CD14-positive monocyte (primary cell): ENCODE results near the gene AGAP1. TPM values are rescaled to one million over a fixed set of nuclear protein-coding genes. Genes with fewer than 3 reads are reported as not detected.

Experiments used
- DNase-seq, 3 donors: peaks; one replicate each; pipeline ENCODE4 v3.0.0-alpha.2; 2011 to 2022
- H2AFZ ChIP-seq: 2 replicates; pipeline ENCODE4 v1.6.0; 2012; ENCODE audit warnings: mild to moderate bottlenecking, low read depth, low read length, inconsistent platforms; ENCODE audit not compliant: insufficient read depth, poor library complexity, severe bottlenecking
- H3K27ac ChIP-seq, 2 donors: 1 replicate in 1 of 2; 2 replicates in 1 of 2; pipeline ENCODE4 v1.5.1; 2012 to 2013; ENCODE audit warnings: low read length in 2 of 2, control low read depth in 1 of 2, inconsistent platforms in 1 of 2, low read depth in 1 of 2, mild to moderate bottlenecking in 1 of 2
- H3K27me3 ChIP-seq, 2 donors: one replicate each; pipeline versions ENCODE4 v1.6.0 to v1.6.1; 2011 to 2013; ENCODE audit warnings: low read length in 2 of 2; ENCODE audit not compliant: control insufficient read depth in 2 of 2, insufficient read depth in 2 of 2
- H3K36me3 ChIP-seq, 2 donors: replicated peaks in 1 of 2; 1 replicate in 1 of 2; 2 replicates in 1 of 2; pipeline versions ENCODE4 v1.5.1 to v1.6.1; 2012 to 2013; ENCODE audit warnings: low read length in 2 of 2, control low read depth in 1 of 2, inconsistent platforms in 1 of 2, mild to moderate bottlenecking in 1 of 2; ENCODE audit not compliant: insufficient read depth in 2 of 2, control insufficient read depth in 1 of 2
- H3K4me1 ChIP-seq, 2 donors: 1 replicate in 1 of 2; 2 replicates in 1 of 2; pipeline versions ENCODE4 v1.5.1 to v1.6.1; 2012 to 2013; ENCODE audit warnings: low read length in 2 of 2, control low read depth in 1 of 2, inconsistent platforms in 1 of 2, mild to moderate bottlenecking in 1 of 2, moderate library complexity in 1 of 2; ENCODE audit not compliant: insufficient read depth in 2 of 2, control insufficient read depth in 1 of 2
- H3K4me2 ChIP-seq: replicated peaks from 2 replicates; pipeline ENCODE3; 2012; ENCODE audit warnings: low read length, moderate library complexity, mild to moderate bottlenecking; ENCODE audit not compliant: poor library complexity, severe bottlenecking; ENCODE audit errors: extremely low read depth
- H3K4me3 ChIP-seq, 3 experiments: fragments of 200-600 bp in 1 of 3; sonication (generic) in 1 of 3; replicated peaks in 1 of 3; 1 replicate in 2 of 3; 2 replicates in 1 of 3; pipeline ENCODE4 v1.5.1; 2011 to 2013; ENCODE audit warnings: low read length in 3 of 3, mild to moderate bottlenecking in 3 of 3, control low read depth in 2 of 3, low read depth in 2 of 3, inconsistent platforms in 1 of 3, moderate library complexity in 1 of 3
- H3K79me2 ChIP-seq: 2 replicates; pipeline ENCODE4 v1.6.0; 2012; ENCODE audit warnings: mild to moderate bottlenecking, control low read depth, inconsistent platforms, low read length, moderate library complexity; ENCODE audit not compliant: insufficient read depth
- H3K9ac ChIP-seq: 2 replicates; pipeline ENCODE4 v1.6.0; 2017; ENCODE audit warnings: low read length, mild to moderate bottlenecking; ENCODE audit not compliant: insufficient read depth, poor library complexity, severe bottlenecking
- H3K9me3 ChIP-seq, 2 donors: replicated peaks in 1 of 2; 1 replicate in 1 of 2; 2 replicates in 1 of 2; pipeline versions ENCODE4 v1.5.1 to v1.6.1; 2012 to 2013; ENCODE audit warnings: low read length in 2 of 2, control low read depth in 1 of 2; ENCODE audit not compliant: control insufficient read depth in 1 of 2, insufficient read depth in 1 of 2
- H4K20me1 ChIP-seq: 2 replicates; pipeline ENCODE4 v1.6.0; 2012; ENCODE audit warnings: mild to moderate bottlenecking, low read length, control low read depth, moderate library complexity; ENCODE audit not compliant: insufficient read depth
- H3K27ac Mint-ChIP-seq, 7 donors: one replicate each; pipeline ENCODE4 v1.8.0; 2020; ENCODE audit warnings: mild to moderate bottlenecking in 7 of 7, mixed read lengths in 7 of 7, moderate library complexity in 6 of 7, inconsistent platforms in 2 of 7
- H3K27me3 Mint-ChIP-seq, 3 donors: one replicate each; pipeline ENCODE4 v1.8.0; 2021 to 2022; ENCODE audit warnings: low read depth in 3 of 3, mild to moderate bottlenecking in 3 of 3, mixed read lengths in 3 of 3, moderate library complexity in 3 of 3, inconsistent platforms in 1 of 3
- H3K36me3 Mint-ChIP-seq, 2 donors: one replicate each; pipeline ENCODE4 v1.8.0; 2020; ENCODE audit warnings: mixed read lengths in 2 of 2, inconsistent platforms in 1 of 2, mild to moderate bottlenecking in 1 of 2
- H3K4me1 Mint-ChIP-seq: one replicate; pipeline ENCODE4 v1.8.0; 2020; ENCODE audit warnings: mild to moderate bottlenecking, mixed read lengths
- H3K4me3 Mint-ChIP-seq, 2 donors: one replicate each; pipeline ENCODE4 v1.8.0; 2020; ENCODE audit warnings: mild to moderate bottlenecking in 2 of 2, mixed read lengths in 2 of 2, moderate library complexity in 1 of 2
- H3K9me3 Mint-ChIP-seq, 7 donors: one replicate each; pipeline ENCODE4 v1.8.0; 2020 to 2022; ENCODE audit warnings: mixed read lengths in 7 of 7, mild to moderate bottlenecking in 6 of 7, moderate library complexity in 6 of 7, inconsistent platforms in 2 of 7
- CTCF ChIP-seq: fragments of 200-600 bp; IDR thresholded peaks from one replicate; pipeline ENCODE4 v1.8.0; 2022; ENCODE audit warnings: antibody characterized with exemption, mild to moderate bottlenecking
- WGBS: methylation state at CpG from one replicate; pipeline ENCODE4 v1.1.5; 2013; ENCODE audit warnings: missing lambda C conversion rate; ENCODE audit not compliant: insufficient coverage; 5-methylcytosine and 5-hydroxymethylcytosine counted together
- intact Hi-C, 2 donors: fragments of 100-400 bp; cut with micrococcal nuclease; formaldehyde crosslinking; loops; one replicate each; pipeline versions ENCODE4 v1.15.0 to v1.15.1; 2023
- polyA plus RNA-seq, 3 donors: library from polyadenylated mRNA; depleted of rRNA in 1 of 3; unstranded in 2 of 3; stranded (reverse) in 1 of 3; fragments of 300-500 nt in 2 of 3; fragments of >200 nt in 1 of 3; fragmentation: Illumina TruSeq in 2 of 3; gene quantifications; 1 replicate in 2 of 3; 2 replicates in 1 of 3; pipeline ENCODE4 v1.2.3, GENCODE V29; 2012 to 2021

AGAP1 gene
- polyA plus RNA-seq, 3 donors, result 0.12 TPM; not detected in 2

GRCh38 chr2:235568431-235568830 lies 74.6 kb downstream of the AGAP1 start:
- Histone ChIP-seq H4K20me1 (no peaks in the 10 kb centered on the region), H2AFZ (no peak overlapping the region), H3K4me1 (no peaks in the 10 kb centered on the region), H3K27ac (no peak overlapping the region), H3K79me2 (no peaks in the 10 kb centered on the region), H3K9me3 (peaks cover 24 to 31% of the 10 kb centered on the region in 2 donors), H3K36me3 (no peaks in the 10 kb centered on the region), H3K9ac (no peak overlapping the region), H3K27me3 (peaks cover 0 to 6% of the 10 kb centered on the region in 2 donors), H3K4me3 (no peak overlapping the region), H3K4me2 (no peak overlapping the region)
- 83% methylated on average over 3 of the region's 9 CpGs for WGBS
- no peak for TF ChIP-seq CTCF
- Mint-ChIP-seq H3K4me3 (no peak overlapping the region), H3K27ac (no peak overlapping the region), H3K27me3 (peaks cover 7 to 20% (median 18%) of the 10 kb centered on the region in 3 donors), H3K9me3 (peaks cover 7 to 33% (median 21%) of the 10 kb centered on the region in 7 donors), H3K36me3 (no peaks in the 10 kb centered on the region), H3K4me1 (peaks cover 2% of the 10 kb centered on the region)
- intact Hi-C loops, result no loop called here
- DNase-seq, result no peak

- Mint-ChIP-seq H3K4me3 (no peak overlapping the region), H3K9me3 (peaks cover 7 to 33% (median 21%) of the 10 kb centered on the region in 7 donors), H3K27me3 (peaks cover 10 to 16% (median 15%) of the 10 kb centered on the region in 3 donors), H3K4me1 (peaks cover 2% of the 10 kb centered on the region), H3K27ac (no peak overlapping the region), H3K36me3 (no peaks in the 10 kb centered on the region)
- Histone ChIP-seq H3K79me2 (no peaks in the 10 kb centered on the region), H3K4me1 (no peaks in the 10 kb centered on the region), H3K4me3 (no peak overlapping the region), H3K4me2 (no peak overlapping the region), H3K27ac (no peak overlapping the region), H3K9me3 (peaks cover 24 to 31% of the 10 kb centered on the region in 2 donors), H3K9ac (no peak overlapping the region), H4K20me1 (no peaks in the 10 kb centered on the region), H3K27me3 (peaks cover 0 to 6% of the 10 kb centered on the region in 2 donors), H3K36me3 (no peaks in the 10 kb centered on the region), H2AFZ (no peak overlapping the region)
- 90% methylated on average over 2 of the region's 7 CpGs for WGBS
- DNase-seq, result no peak
- intact Hi-C loops, result no loop called here
- TF ChIP-seq CTCF, result no peak
These were observed 76.0 kb downstream of the AGAP1 start for GRCh38 chr2:235569837-235570236.
